ENCODE measurements around the gene CD82. TPM values are rescaled to one million over a fixed set of nuclear protein-coding genes. Genes with fewer than 3 reads are reported as not detected.

CD82 gene
- polyA plus RNA-seq, 1 of the 3 experiments (the other 2 are of a cell fraction), result 39.2 TPM

GRCh38 chr11:44557464-44557863 lies 8.0 kb upstream of the CD82 start:
- DNase-seq, result no peak
- H3K4me2 ChIP-seq, result no peak overlapping the region
- no peak overlapping the region for H3K27ac ChIP-seq (ENCODE audit: low read depth in 2 of 2, low read length in 1 of 2)
- H3K27me3 ChIP-seq (ENCODE audit: insufficient read depth), result no peaks in the 10 kb centered on the region
- ChIA-PET POLR2A (interaction anchor here (0.8 kb wide), 1 partner anchor 59 kb away, joined by 3 read pairs; no protein-coding TSS in a partner anchor), CTCF (interaction anchor here (0.6 to 13.7 kb wide), 54 partner anchors 8 to 706 kb away, joined by 3 to 610 read pairs (median 4); partner anchors contain the start of gene CD82)
- no peak overlapping the region for H3K4me3 ChIP-seq (ENCODE audit: low read depth in 2 of 2, low read length in 1 of 2)
- no peak overlapping the region for H2AFZ ChIP-seq (ENCODE audit: low read depth)
- H4K20me1 ChIP-seq (ENCODE audit: insufficient read depth), result no peaks in the 10 kb centered on the region
- no peaks in the 10 kb centered on the region for H3K9me3 ChIP-seq
- no peaks in the 10 kb centered on the region for H3K79me2 ChIP-seq (ENCODE audit: insufficient read depth)
- TF ChIP-seq MEF2A (IDR thresholded peaks at IDR 0.05; ENCODE audit: borderline replicate concordance, low read depth), result no peak
- TF ChIP-seq MXI1 (IDR thresholded peaks at IDR 0.05; ENCODE audit: low read depth, low read length), result no peak
- no peak for TF ChIP-seq GABPA (IDR thresholded peaks at IDR 0.05; ENCODE audit: low read depth)
- TF ChIP-seq NFIC (IDR thresholded peaks at IDR 0.05; ENCODE audit: borderline replicate concordance), result no peak
- TF ChIP-seq, protein P1, sequence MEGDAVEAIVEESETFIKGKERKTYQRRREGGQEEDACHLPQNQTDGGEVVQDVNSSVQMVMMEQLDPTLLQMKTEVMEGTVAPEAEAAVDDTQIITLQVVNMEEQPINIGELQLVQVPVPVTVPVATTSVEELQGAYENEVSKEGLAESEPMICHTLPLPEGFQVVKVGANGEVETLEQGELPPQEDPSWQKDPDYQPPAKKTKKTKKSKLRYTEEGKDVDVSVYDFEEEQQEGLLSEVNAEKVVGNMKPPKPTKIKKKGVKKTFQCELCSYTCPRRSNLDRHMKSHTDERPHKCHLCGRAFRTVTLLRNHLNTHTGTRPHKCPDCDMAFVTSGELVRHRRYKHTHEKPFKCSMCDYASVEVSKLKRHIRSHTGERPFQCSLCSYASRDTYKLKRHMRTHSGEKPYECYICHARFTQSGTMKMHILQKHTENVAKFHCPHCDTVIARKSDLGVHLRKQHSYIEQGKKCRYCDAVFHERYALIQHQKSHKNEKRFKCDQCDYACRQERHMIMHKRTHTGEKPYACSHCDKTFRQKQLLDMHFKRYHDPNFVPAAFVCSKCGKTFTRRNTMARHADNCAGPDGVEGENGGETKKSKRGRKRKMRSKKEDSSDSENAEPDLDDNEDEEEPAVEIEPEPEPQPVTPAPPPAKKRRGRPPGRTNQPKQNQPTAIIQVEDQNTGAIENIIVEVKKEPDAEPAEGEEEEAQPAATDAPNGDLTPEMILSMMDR (IDR thresholded peaks at IDR 0.05), result no peak
- TF ChIP-seq, protein P2, sequence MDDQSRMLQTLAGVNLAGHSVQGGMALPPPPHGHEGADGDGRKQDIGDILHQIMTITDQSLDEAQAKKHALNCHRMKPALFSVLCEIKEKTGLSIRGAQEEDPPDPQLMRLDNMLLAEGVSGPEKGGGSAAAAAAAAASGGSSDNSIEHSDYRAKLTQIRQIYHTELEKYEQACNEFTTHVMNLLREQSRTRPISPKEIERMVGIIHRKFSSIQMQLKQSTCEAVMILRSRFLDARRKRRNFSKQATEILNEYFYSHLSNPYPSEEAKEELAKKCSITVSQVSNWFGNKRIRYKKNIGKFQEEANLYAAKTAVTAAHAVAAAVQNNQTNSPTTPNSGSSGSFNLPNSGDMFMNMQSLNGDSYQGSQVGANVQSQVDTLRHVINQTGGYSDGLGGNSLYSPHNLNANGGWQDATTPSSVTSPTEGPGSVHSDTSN (IDR thresholded peaks at IDR 0.05), result no peak
- no peak for TF ChIP-seq RAD21 (IDR thresholded peaks at IDR 0.05; ENCODE audit: low read length)
- TF ChIP-seq REST (IDR thresholded peaks at IDR 0.05; ENCODE audit: low read depth, low read length), result no peak
- no peak for TF ChIP-seq NRF1 (IDR thresholded peaks at IDR 0.05; ENCODE audit: low read depth, low read length)
- TF ChIP-seq RXRA (IDR thresholded peaks at IDR 0.05; ENCODE audit: borderline replicate concordance, low read depth), result no peak
- TF ChIP-seq CHD2 (IDR thresholded peaks at IDR 0.05; ENCODE audit: low read length, partially characterized antibody), result no peak
- H3F3A ChIP-seq (replicated peaks; ENCODE audit: insufficient read depth), result no peaks in the 10 kb centered on the region
- no peaks in the 10 kb centered on the region for H3K9me2 ChIP-seq
- 88% methylated on average over 5 of the region's 5 CpGs for WGBS (ENCODE audit: low lambda C conversion rate)
- no peak overlapping the region for H3K9ac ChIP-seq
- no peaks in the 10 kb centered on the region for H3K36me3 ChIP-seq (replicated peaks in 1 of 2; ENCODE audit: control insufficient read depth in 1 of 2, insufficient read depth in 2 of 2, low read length in 1 of 2)
- peaks cover 0 to 7% of the 10 kb centered on the region in 2 experiments; a peak in 1 of 4 replicates for H3K4me1 ChIP-seq (ENCODE audit: control insufficient read depth in 1 of 2, insufficient read depth in 2 of 2, low read depth in 1 of 2, low read length in 1 of 2)
